G401.6 (cell line): ENCODE measurements around the gene NT5DC3.

ENCODE experiments used
- FAIRE-seq: peaks from 2 replicates; lab custom pipeline; 2012; peaks lifted over from hg19 to GRCh38; lab: Jason Lieb, UNC

Gene NT5DC3

DNA sequence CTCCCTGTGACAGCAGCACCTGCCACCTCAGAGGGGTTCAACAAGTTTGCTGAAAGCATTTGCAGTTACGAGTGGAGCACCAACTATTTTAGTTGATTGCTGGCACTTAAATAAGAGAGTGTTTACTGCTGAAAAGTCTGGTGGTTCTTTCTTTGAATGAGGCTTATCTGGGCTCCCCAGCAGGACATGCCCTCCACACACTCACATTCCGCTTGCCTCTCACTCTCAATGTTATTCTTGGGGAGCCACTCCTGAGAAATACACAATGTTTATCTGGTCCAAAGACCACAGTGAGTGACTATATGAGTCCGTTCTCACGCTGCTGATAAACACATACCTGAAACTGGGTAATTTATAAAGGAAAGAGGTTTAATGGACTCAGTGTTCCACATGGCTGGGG lies 31.9 kb downstream of the NT5DC3 start:
- FAIRE-seq: no peak

DNA sequence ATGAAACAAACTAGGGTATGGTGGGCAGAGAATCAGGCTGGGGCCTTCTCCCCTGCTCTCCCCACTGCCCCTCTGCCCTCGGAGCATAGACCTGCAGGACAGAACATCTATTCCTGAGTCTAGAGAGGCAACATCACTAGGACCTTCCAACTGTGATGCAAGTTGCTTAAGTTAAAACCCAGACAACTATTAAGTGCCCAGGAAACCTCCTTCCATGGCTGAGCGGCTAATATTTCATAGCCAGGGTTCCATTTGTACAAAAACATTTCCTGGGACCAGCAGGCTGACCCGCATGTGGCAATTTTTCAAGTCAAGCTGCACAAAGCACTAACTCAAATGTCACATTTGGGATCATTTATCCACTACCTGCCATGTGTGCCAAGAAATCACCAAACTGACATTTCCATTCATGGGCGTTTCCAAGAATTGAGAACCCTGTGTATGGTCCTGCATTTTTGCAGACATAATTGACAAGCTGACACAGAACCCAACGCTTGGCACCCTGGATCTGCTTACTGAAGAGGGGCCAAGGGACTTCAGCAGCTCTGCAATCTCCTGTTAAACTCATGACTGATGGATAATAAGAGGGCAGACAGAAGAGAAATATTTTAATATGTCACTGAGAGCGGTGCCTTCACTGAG lies 32.7 kb downstream of the NT5DC3 start:
- FAIRE-seq: no peak

DNA sequence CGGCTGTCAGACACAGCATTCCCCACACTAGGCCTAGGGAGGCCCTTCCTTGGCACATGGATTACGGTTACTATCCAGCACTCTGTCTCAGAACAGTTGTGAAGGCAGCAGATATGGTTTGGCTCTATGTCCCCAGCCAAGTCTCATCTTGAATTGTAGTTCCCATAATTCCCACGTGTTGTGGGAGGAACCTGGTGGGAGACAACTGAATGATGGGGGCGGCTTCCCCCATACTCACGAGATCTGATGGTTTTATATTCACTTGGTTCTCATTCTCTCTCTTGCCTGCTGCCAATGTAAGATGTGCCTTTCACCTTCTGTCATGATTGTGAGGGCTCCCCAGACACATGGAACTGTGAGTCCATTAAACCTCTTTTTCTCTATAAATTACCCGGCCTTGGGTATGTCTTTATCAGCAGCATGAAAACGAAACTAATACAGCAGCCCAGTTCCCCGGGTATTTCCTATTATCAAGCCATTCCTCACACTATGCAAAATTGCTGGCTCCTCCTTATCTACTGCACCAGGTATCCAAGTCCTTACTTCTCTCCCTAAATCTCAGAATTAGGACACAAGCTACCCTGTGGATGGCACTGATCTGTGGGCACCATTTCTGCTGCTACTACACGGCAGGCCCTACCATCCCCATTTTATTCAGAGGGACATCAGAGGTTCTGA lies 33.3 kb downstream of the NT5DC3 start:
- no peak for FAIRE-seq

DNA sequence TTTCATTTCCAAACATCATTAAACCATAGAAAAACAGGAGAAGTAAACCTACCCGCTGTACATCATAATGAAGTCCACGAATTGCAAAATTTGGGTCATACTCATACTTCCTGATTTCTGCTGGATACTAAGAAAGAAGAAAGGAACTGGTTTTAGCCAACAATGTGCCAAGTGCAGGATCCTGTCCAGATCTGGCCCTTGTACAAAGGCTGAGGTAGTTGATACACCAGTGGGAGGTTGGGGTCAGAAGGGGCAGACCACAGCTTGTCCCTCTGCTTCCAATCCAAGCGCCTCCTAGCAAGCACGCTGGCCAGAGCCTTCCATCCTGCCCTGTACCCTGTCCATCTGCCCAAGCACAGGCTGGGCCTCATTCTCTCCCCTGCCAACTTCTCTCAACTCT lies 34.2 kb downstream of the NT5DC3 start:
- no peak for FAIRE-seq

DNA sequence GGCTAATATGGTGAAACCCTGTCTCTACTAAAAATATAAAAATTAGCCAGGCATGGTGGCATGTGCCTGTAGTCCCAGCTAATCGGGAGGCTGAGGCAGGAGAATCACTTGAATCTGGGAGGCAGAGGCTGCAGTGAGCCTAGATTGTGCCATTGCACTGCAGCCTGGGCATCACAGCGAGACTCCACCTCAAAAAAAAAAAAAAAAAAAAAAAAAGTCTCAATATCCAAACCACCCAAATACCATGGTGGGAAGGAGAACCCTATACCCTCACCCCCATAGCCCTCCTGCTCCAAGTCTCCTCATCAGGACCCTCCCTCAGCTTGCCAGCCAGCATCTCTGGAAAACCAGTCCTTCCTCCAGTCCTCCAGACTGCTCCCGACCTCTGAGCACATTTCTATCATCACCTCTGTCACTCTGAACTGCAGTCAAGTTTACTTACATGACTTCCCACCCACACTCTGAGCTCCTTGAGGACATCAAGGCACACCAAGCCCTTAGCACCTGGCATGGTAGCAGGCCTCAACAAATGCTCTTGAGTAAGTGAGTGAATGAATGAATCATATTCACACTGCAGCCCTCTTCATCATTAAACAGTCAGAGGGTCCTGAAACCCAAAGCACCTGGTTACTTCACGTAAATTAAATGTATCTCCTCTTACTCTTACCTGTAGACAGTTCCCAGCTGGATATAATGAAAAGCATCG lies 35.2 kb downstream of the NT5DC3 start:
- no peak for FAIRE-seq

DNA sequence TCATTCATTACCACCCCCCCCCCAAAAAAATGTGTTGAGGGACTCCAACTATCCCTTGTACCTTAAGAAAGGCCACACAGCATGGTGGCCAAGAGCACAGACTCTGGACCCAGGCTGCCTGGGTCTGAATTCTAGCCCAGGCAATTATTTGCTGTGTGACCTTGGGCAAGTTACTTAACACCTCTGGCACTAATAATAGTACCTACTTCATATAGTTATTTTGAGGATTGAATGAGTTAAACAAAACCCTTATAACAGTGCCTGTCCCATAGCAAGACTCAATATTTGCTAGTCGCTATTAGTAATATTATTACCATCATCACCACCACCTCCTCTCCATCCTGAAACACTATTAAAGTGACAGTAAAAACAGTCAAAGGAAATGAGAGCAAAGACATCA lies 37.2 kb downstream of the NT5DC3 start:
- FAIRE-seq: no peak

DNA sequence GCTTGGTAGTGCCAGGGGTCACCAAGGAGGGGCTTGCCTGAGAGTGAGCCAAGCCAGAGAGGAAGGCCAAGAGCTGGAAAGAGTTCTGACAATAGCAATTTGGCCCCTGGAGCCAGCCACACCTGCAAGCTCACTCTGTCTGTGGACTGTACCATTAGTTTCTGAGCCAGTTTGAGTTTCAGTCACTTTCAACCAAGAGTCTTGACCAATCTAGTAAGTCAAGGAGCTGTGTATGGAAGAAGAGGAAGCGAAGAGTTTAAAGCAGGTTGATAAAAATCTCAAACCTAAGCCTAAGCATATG lies 38.5 kb downstream of the NT5DC3 start:
- FAIRE-seq: no peak

DNA sequence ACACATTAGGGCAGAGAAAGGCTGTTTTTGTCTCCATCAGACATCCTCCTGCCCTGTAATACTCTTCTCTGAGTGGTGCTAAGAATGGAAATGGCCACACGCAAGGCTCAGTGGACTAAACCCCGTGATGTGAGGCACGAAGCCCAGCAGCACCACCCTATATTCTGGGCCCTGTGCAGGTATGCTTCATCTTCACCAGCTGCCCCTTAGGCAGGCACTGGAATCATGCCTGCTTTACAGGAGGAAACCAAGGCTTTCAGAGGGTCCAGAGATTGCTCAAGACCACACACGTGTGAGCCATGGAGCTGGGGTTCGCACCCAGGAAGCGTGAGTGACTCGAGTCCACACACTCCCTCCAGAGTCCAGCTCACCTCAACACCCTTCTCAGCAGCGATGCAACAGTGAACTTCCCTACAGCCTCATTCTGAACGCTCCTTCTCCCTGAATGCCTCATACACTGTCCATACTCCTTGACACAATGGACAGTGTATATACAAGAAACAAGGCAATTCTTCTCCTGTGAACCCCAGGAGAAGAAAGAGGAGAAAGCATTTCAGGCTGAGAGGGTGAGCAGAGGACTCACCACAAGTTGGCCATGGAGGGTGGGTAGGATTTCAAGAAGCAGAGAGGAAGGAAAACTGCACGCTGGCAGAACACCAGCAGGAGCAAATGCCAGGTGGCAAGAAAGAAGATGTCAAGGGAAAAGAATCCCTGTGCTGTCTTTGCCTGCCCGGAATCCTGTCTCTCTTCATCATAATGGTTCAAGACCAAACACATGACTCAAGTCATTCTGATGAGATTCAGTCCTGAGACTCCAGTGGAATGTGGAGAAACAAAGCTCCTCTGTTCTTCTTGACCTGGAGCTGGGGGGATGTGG lies 39.1 kb downstream of the NT5DC3 start:
- FAIRE-seq: no peak

DNA sequence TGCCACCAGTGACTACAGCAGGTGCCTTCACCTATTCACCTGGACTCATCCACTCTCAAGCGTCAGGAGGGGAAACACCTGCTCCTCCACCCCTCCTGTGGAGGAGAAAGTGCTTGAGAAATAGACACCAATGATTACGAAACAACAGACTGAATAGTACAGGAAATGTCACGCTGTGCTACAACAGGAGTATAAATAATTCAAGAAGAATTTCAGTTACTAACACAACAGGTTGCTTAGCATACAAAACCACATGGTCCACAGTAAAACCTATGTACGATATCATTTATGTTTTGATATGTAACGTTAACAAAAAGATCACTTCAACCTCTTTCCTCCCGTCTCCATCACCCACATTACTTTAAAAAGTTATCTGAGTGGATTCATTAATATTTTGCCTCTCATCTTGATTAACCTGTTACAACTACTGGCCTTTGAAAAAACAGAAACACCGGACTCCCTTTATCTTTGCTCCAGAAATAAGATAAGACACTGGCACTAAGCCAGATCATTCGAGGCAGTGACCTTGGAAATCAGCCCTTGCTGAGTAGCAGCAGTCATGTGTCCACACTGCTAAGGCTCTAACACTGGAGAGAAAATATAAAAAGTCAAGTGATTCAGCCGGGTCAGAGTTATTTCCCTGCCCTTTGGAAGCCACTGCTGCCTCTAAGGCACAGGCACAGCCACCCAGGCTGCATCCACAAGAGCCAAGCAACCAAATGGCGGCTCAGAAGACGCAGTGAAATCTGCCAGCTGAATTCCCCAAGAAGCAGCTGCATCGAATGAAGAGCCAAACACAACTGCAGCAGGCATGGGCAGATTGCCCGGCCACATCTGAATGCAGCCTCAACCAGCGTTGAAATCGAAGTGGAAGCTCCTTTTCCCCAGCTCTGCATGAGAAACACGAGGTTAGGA lies 40.9 kb downstream of the NT5DC3 start:
- no peak for FAIRE-seq

DNA sequence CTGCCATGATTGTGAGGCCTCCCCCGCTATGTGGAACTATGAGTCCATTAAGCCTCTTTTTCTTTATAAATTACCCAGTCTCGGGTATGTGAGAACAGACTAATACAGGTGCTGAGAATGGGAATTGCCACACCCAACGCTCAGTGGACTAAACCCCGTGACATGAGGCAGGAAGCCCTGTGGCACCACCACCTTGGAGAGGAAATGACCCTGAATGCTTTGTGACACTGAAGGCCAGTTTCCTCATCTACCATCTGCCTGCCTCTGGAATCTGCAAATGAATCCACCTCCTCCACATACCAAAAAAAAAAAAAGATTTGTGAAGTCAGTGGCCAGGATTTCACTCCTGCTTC lies 41.6 kb downstream of the NT5DC3 start:
- FAIRE-seq: no peak

DNA sequence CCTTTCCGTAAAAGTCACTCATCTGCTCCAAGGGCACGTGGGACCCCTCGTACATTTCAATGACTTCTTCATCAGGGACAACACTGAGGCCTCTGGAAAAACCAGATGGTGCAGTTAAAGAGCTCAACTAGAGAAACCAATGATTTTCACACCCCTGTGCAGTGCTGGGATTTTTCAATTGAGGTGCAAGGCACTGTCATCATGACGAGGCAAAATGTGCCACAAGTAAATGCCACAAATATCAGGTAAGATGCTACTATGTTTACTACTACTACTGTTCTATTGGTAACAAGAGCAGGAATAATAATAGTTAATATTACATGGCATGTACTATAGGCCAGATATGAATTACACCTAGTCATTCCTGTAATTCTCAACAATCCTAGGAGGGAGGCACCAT lies 42.4 kb downstream of the NT5DC3 start:
- no peak for FAIRE-seq

DNA sequence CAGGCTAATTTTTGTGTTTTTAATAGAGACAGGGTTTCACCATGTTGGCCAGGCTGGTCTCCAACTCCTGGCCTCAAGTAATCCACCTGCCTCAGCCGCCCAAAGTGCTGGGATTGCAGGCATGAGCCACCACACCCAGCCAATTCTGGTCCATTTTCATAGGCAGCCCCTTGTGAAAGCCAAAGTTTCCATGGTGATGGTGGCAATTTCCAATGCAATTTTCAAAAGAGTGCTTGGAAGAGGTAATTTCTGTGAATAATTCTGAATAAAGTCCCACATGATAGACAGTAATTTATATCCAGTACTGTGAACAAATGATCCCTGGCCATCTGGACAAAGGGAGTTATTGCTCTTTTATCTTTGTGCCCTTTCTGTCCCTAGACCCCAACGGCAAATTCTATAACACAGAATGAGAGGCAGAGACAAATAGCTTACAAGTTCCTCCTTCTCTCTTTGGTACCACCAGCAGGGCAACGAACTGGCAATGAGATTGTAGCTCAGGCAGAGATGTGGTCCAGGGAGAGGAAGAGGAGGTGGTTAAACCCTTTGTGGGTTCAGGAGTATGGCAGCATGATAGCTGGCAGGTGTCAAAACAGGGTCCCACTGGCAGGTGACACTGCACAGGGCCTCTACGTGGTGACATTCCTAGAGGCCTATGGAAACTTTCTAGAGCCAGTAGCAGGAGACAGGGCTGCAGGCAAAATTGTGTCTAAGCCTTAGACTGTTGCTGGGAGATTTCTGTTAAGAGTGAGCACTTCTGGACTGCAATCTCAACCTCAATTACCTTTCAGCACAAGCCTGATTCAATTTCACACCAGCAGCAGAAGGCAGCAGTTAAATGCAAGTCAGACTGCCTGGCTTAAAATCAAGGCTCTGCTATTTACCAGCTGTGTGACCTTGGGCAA lies 46.5 kb downstream of the NT5DC3 start:
- no peak for FAIRE-seq

DNA sequence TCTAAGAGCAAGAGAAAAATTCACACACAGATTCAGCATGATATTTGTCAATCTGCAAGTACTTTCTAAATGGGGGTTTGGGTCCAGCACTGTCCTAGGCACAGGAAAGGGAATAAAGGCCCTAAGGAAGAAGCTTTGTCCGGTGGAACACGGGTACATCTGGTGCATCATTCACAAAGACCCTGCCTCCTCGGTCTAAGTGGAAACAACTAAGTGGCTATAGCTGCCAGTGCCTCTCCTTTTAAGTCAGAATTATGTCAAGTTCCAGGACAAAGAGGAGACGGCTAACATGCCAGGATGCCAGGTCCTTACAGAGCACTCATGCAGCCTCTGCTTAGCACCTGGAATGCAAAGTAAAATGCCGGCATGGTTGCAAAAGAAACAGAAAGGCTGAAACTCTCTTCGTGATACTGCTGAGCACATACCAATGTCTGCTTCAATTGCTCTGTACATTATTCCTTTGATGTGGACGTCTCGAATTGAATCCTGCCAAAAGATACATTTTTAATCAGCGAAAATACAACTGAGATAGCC lies 47.5 kb downstream of the NT5DC3 start:
- no peak for FAIRE-seq

DNA sequence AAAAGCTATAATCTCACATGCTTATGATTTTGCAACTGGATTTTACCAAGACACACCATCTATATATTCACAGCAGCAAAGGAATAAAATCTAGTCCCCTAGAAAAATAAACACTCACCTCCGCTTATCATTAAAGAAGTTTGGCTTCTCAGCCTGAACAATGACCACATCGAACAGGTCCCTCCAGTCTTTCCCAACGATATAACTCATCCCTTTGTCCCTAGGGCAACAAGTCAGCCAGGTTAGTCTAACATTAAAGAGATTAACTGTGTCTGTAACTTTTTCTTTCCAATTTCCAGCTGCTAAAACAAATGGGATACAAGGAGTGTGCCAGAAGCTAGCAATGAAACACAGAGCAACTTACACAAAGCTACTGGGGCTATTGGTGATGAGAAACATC lies 48.0 kb downstream of the NT5DC3 start:
- no peak for FAIRE-seq

DNA sequence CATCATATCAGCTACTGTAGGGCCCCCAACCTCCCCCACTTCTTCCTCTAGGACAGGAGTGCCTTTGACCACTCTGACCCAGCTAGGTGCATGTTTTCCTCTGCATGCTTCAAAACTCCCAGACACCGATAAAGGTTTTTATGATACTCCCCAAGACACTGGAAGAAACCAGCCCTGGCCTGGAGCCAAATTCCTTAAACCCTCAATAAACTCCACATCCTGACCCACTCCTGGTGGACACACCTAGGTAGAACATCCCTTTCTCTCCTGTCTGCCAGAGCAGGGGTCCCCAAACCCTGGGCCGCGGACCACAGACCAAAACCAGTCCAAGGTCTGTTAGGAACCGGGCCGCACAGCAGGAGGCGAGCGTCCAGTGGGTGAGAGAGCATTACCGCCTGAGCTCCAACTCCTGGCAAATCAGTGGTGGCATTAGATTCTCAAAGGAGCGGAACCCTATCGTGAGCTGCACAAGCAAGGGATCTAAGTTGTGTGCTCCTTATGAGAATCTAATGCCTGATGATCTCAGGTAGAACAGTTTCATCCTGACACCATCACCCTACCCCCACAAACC lies 49.6 kb downstream of the NT5DC3 start:
- no peak for FAIRE-seq

DNA sequence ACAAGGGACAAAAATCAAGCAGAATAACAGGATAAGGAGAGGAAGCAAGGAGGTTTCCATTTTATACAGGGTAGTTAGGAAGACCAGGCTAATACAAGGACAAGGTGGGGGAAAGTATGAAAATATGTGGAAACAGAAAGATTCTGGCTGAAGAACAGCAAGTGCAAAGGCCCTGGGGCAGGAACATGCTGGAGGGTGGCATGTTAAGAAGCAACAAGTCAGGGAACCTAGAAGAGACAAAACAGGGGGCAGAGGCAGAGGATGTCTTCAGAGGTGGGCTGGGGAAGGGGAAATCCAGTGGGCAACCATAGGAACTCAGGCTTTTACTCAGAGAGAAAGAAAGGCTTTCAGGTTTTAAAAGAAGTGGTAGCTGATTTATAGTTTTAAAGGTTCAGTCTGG lies 54.8 kb downstream of the NT5DC3 start:
- no peak for FAIRE-seq

DNA sequence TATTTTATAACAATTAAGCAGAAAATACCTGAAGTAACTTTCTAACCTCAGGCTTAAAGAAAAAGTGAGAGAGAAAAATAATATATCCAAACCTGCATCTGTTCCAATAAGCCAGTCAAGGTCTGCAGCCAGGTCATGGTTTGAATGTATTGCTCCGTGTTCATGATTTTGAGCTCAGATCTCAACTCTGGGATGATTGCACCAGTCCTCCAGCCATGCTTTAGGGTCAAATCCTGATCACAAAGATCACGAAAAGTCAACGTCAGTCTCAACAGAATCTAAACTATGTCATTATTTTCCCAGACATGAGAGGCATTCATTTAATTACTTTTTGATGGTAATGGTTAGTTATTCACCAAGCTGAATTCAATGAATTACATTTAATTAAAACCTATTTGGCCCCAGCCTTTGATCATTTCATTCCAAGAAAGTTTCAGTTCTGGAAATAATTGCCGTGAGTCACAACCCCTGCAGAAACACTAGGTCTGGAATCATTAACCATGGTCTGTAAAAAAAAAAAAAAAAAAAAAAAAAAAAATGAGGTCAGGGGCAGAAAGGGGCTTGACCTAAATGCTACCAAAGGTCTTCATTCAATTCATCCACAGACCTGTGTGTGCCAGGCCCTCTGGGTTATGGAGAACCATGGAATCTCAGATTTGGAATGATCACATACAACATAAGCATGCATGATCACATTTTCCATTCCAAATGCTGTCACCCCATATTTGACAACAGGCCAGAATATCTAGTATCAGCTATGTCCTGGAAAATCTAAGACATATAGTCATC lies 55.6 kb downstream of the NT5DC3 start:
- FAIRE-seq: no peak

DNA sequence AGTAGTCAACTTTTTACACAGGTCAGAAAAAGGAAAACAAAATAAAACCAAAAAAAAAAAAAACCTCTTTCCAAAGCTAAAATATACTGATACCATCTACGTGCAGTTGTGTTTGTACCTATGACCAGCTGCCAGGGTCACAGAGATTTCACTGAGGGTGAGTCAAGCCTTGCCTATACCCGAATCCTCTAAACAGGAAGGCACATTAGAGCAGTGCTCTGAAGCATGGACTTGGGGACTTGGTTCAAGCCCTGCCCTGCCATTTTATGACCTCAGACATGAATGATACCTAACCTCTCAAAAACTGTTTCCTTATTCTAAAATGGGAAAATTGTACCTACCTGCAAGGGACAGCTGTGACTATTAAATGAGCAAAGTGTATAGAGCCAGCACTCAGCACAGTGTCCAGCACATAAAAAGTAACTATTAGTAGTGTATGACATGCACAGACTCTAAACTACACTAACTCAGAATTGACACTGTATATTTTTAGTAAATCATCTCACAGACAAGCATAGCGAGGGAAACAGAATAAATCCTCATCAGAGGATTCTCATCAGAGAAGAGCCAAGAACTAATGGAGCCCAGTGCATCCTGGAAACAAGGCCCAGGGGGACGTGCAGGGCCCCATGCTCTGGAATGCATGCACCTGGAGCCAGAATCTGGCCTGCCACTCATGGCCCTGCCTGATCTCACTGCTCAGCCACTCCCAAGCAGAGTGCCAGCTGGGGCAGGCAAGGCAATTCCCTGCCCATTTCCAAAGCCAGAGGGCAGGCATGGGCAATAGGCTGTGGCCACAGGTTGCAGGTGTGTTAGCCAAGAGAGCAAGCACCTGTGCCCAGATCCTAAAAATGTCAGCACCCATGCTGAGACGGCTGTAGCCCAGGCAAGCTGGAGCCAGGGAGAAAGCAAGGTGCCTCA lies 57.0 kb downstream of the NT5DC3 start:
- no peak for FAIRE-seq
